ENCODE measurements around the gene OSR1. TPM values are rescaled to one million over a fixed set of nuclear protein-coding genes. Genes with fewer than 3 reads are reported as not detected.

OSR1 gene
- total RNA-seq, 2 donors from 2014 or later, result 12.5 to 55.7 TPM

DNA sequence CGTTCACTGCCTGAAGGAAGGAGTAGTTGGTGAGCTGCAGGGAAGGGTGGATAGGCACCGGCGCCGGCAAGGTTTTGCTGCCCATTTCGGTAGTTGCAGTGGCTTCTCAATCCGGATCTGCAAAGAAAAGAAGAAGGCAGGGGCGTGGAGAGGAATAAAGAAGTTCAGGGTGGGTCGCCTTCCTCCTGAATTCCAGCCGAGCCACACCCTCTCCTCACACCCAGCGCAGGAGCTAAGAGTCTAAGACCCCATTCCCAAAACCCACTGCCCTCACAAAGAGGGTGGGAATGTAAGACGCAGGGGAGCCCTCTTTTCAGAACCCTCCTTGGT is 4.7 kb downstream of the OSR1 start:
- no peak for DNase-seq (ENCODE audit: low spot score)
- peak overlapping the region in 1 of 2 donors; percentile 79 for H3K4me3 ChIP-seq
- peak overlapping the region in 1 of 2 donors; percentile 97 for H3K27ac ChIP-seq
- peaks cover 38% of the 10 kb centered on the region for H3K36me3 ChIP-seq
- H3K27me3 ChIP-seq, result no peaks in the 10 kb centered on the region
- TF ChIP-seq, protein P1, sequence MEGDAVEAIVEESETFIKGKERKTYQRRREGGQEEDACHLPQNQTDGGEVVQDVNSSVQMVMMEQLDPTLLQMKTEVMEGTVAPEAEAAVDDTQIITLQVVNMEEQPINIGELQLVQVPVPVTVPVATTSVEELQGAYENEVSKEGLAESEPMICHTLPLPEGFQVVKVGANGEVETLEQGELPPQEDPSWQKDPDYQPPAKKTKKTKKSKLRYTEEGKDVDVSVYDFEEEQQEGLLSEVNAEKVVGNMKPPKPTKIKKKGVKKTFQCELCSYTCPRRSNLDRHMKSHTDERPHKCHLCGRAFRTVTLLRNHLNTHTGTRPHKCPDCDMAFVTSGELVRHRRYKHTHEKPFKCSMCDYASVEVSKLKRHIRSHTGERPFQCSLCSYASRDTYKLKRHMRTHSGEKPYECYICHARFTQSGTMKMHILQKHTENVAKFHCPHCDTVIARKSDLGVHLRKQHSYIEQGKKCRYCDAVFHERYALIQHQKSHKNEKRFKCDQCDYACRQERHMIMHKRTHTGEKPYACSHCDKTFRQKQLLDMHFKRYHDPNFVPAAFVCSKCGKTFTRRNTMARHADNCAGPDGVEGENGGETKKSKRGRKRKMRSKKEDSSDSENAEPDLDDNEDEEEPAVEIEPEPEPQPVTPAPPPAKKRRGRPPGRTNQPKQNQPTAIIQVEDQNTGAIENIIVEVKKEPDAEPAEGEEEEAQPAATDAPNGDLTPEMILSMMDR (IDR thresholded peaks at IDR 0.05), result no peak
- H3K4me1 ChIP-seq, result peaks cover 0 to 62% of the 10 kb centered on the region in 2 donors
- H3K9me3 ChIP-seq, result no peaks in the 10 kb centered on the region

DNA sequence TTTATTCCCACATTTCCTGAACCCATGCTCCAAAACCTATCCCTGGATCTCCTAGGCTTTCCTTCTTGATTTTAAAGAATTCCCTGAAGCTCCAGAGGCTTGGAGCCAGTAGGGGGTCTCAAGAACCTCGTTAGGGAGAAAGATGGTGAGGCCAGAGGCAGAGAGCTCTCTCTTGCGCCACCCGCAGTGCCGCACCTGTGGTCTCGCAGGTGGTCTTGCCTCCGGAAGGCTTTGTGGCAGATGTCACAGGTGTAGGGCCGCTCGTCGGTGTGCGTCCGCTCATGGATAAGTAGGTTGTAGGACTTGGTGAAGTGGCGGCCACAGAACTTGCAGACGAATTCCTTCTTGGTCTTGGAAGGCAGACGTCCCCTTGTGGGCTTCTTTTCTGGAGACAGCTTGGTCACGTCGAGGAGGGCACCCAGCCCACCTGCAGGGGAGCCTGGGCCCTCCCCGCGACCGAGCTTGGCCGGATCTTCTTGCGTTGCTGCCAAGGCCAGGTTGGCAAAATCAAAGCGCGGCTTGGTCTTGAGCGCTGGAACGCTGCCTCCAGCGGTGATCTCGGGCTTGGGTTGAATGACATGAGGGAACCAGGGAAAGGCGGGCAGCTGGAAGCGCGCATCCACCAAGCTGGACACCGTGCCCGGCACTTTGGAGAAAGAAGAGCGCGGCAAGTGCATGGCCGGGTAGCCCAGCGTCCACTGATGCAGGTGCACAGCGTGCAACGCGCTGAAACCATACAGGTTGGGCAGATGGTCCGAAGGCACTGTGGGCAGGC is 5.3 kb downstream of the OSR1 start:
- DNase-seq (ENCODE audit: low spot score), result no peak
- TF ChIP-seq, protein P1 (IDR thresholded peaks at IDR 0.05), result no peak
- Histone ChIP-seq H3K27me3 (no peaks in the 10 kb centered on the region), H3K4me1 (peaks cover 0 to 60% of the 10 kb centered on the region in 2 donors), H3K27ac (peak overlapping the region in 1 of 2 donors; percentile 97), H3K4me3 (peak overlapping the region in 1 of 2 donors; percentile 79), H3K9me3 (no peaks in the 10 kb centered on the region), H3K36me3 (peaks cover 38% of the 10 kb centered on the region)

GRCh38 chr2:19351899-19352697 is 6.3 kb downstream of the OSR1 start:
- H3K9me3 ChIP-seq, result no peaks in the 10 kb centered on the region
- H3K27me3 ChIP-seq, result no peaks in the 10 kb centered on the region
- peaks cover 38% of the 10 kb centered on the region for H3K36me3 ChIP-seq
- TF ChIP-seq, protein P1 (IDR thresholded peaks at IDR 0.05), result no peak
- H3K4me1 ChIP-seq, result peaks cover 0 to 63% of the 10 kb centered on the region in 2 donors
- no peak for DNase-seq (ENCODE audit: low spot score)
- peak overlapping the region in 1 of 2 donors; percentile 16 for H3K4me3 ChIP-seq
- peak overlapping the region in 1 of 2 donors; percentile 27 for H3K27ac ChIP-seq

DNA sequence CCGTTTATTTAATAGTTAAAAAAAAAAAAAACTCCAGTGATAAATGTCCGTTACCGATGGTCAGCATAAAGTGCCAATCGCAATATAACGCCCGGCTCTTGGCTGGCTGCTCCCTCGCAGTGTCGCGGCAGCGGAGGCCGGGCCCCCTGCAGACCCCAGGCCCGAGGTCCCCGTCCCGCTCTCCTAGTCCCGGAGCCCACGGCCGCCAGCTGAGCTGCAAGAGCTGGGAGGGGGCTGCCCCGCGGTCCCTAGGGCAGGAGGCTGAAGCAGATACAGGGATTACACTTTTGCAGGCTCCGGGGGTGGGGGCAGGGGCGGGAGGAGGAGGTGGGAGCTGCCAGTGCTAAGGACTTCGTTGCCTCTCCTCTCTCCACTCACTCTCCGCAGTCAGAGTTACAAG is 6.9 kb downstream of the OSR1 start:
- peak overlapping the region in 1 of 2 donors; percentile 16 for H3K4me3 ChIP-seq
- no peaks in the 10 kb centered on the region for H3K9me3 ChIP-seq
- no peaks in the 10 kb centered on the region for H3K27me3 ChIP-seq
- peaks cover 0 to 69% of the 10 kb centered on the region in 2 donors for H3K4me1 ChIP-seq
- TF ChIP-seq, protein P1 (IDR thresholded peaks at IDR 0.05), result no peak
- peaks cover 38% of the 10 kb centered on the region for H3K36me3 ChIP-seq
- H3K27ac ChIP-seq, result peak overlapping the region in 1 of 2 donors; percentile 47
- no peak for DNase-seq (ENCODE audit: low spot score)

DNA sequence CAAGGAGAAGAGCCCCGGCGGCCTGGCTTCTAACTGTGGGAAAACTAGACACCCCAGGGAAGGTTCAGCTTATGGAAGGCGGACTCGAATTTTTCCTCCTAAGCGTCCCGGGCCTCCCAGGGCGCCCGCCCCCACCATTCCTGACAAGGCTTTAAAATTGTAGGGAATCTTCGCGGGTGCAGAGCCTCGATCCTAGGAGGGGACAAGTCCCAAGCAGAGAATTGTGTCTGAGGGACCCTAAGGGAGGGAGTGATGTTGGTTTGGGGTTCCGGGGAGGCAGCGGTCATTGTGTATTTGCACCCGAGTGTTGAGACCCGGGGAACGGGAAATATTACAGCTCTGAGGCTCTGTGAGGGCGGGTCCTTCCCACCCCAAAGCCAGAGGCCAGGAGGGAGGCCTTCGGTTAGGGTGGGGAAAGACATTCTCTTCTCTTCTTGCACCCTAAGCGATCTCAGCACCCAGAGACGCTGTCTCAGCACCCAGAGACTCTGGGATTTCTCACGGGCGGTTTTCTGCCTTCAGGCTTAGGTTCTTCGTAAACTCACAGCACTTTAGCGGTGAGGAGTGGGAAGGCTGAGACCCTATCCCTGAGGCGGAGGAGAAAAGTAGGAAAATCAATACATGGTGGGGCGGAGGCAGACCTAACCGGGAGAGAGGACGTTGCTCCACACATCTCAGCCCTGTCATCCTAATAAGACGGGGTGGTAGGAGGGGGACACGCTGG is 7.6 kb downstream of the OSR1 start:
- Histone ChIP-seq H3K27me3 (no peaks in the 10 kb centered on the region), H3K4me1 (peaks cover 0 to 72% of the 10 kb centered on the region in 2 donors), H3K4me3 (peak overlapping the region in 1 of 2 donors; percentile 30), H3K36me3 (peaks cover 38% of the 10 kb centered on the region), H3K9me3 (no peaks in the 10 kb centered on the region), H3K27ac (peak overlapping the region; percentile 46 to 47)
- DNase-seq (ENCODE audit: low spot score), result no peak
- TF ChIP-seq, protein P1 (IDR thresholded peaks at IDR 0.05), result no peak
